HUES6 (cell line): Measurements from ENCODE around the gene PREB.

Source experiments
- H3K27ac ChIP-seq: 2 replicates; pipeline ENCODE4 v1.7.0; 2013; ENCODE audit warnings: low read depth, mild to moderate bottlenecking, low read length, inconsistent platforms
- H3K27me3 ChIP-seq: 2 replicates; pipeline ENCODE4 v1.6.1; 2013; ENCODE audit warnings: low read length; ENCODE audit not compliant: control insufficient read depth, insufficient read depth
- H3K36me3 ChIP-seq: 2 replicates; pipeline ENCODE4 v1.6.1; 2013; ENCODE audit warnings: low read length; ENCODE audit not compliant: control insufficient read depth, insufficient read depth
- H3K4me1 ChIP-seq: 2 replicates; pipeline ENCODE4 v1.6.1; 2013; ENCODE audit warnings: low read length; ENCODE audit not compliant: control insufficient read depth, insufficient read depth
- H3K4me3 ChIP-seq: 2 replicates; pipeline ENCODE4 v1.5.1; 2013; ENCODE audit warnings: low read depth, low read length
- H3K9ac ChIP-seq: one replicate; pipeline ENCODE4 v1.6.1; 2013; ENCODE audit warnings: mild to moderate bottlenecking, low read length
- H3K9me3 ChIP-seq: 2 replicates; pipeline ENCODE4 v1.6.1; 2013; ENCODE audit warnings: low read depth, low read length; ENCODE audit not compliant: control insufficient read depth, insufficient read depth

The PREB gene

DNA sequence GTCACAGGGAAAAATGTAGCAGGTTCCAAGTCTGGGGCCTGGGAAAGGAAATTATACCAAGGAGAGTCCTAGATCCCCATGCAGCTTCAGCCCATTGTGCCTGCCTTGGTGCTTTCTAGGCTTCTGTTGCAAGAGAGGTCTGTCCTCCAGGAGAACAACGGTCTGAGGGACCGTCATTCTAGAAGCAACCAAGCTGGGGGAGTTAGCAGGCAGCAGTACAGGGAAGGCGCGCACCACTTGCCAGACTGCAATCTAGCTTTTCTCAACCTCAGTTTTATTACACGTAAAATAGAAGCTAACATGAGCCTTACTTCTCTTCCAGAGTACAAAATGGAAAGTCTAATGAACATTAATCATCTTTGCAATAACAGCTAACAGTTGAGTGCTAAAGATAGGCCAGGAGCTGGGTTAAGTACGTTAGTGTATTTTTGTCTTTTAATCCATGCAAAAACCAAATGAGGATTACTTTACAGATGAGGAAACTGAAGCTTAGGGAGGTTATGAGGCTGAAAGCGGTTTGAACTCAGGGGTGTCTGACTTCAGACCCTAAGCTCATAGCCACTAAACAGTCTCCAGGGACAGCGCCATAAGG is 16.3 kb upstream of the PREB start:
- no peaks in the 10 kb centered on the region for H3K36me3 ChIP-seq
- H3K9ac ChIP-seq: no peak overlapping the region
- H3K4me3 ChIP-seq: no peak overlapping the region
- no peaks in the 10 kb centered on the region for H3K4me1 ChIP-seq
- no peaks in the 10 kb centered on the region for H3K9me3 ChIP-seq
- no peak overlapping the region for H3K27ac ChIP-seq
- no peaks in the 10 kb centered on the region for H3K27me3 ChIP-seq

- Histone ChIP-seq H3K9ac (no peak overlapping the region), H3K9me3 (no peaks in the 10 kb centered on the region), H3K4me1 (no peaks in the 10 kb centered on the region), H3K4me3 (no peak overlapping the region), H3K36me3 (no peaks in the 10 kb centered on the region), H3K27ac (no peak overlapping the region), H3K27me3 (no peaks in the 10 kb centered on the region)
Measured at GRCh38 chr2:27149570-27150405, 15.4 kb upstream of the PREB start.

GRCh38 chr2:27148801-27149439 is 14.5 kb upstream of the PREB start, which contains the start of gene TCF23:
TCF23 (plus strand) TSS chr2:27149004; CDS start chr2:27149134, 130 bp downstream.
- H3K27me3 ChIP-seq: no peaks in the 10 kb centered on the region
- H3K4me3 ChIP-seq: no peak within 1 kb of the TSS
- H3K4me1 ChIP-seq: no peaks in the 10 kb centered on the region
- H3K9me3 ChIP-seq: no peaks in the 10 kb centered on the region
- H3K27ac ChIP-seq: no peak within 1 kb of the TSS
- H3K9ac ChIP-seq: no peak within 1 kb of the TSS
- H3K36me3 ChIP-seq: no peaks in the 10 kb centered on the region

DNA sequence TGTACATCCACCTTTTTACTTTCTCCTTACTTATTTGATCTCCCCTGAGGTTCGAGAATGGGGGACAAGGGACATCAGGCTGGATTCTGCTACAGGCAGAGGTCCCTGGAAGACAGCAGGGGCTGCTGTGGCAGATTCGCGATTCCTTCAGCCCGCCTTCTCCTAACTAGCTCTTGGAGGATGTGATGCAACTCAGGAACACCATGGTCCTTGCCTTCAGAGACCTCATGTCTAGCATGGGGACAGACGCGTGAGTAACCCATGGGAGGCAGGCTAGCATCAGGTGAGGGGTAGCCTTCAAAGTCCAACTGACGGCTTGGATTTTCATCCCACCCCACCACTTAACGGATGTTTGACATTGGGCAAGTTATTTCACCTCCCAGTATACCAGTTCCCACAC is 13.5 kb upstream of the PREB start:
- H3K4me3 ChIP-seq: no peak overlapping the region
- H3K9ac ChIP-seq: no peak overlapping the region
- no peaks in the 10 kb centered on the region for H3K9me3 ChIP-seq
- no peaks in the 10 kb centered on the region for H3K36me3 ChIP-seq
- H3K27ac ChIP-seq: no peak overlapping the region
- no peaks in the 10 kb centered on the region for H3K4me1 ChIP-seq
- peaks cover 4% of the 10 kb centered on the region; the same call in 1 of the 2 replicates for H3K27me3 ChIP-seq

GRCh38 chr2:27145682-27146081 is 11.2 kb upstream of the PREB start:
- H3K27me3 ChIP-seq: peaks cover 9% of the 10 kb centered on the region; the same call in 1 of the 2 replicates

DNA sequence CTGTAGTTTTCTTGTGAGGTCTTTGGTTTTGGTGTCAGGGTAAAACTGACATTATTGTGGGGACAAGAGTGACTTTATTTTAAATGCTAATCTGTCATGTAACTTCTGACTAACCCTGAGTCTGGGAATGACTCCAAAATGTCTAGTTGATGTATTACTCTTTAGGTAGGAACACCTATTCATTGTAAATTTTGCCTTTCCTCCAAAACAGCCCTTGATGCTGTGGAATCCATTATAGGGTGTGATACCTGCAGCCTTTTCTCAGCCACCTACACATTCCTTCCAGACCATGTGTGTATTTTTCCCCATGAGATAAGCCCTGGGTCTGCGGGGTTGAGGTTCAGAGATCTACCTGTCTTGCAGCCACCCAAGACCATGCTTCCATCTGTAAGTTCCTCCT is 8.8 kb upstream of the PREB start:
- Histone ChIP-seq H3K4me3 (no peak overlapping the region), H3K27me3 (peaks cover 10% of the 10 kb centered on the region; the same call in 1 of the 2 replicates), H3K9me3 (no peaks in the 10 kb centered on the region), H3K9ac (no peak overlapping the region), H3K4me1 (no peaks in the 10 kb centered on the region), H3K27ac (no peak overlapping the region), H3K36me3 (no peaks in the 10 kb centered on the region)

More at GRCh38 chr2:27145682-27146081, 11.2 kb upstream of the PREB start:
- Histone ChIP-seq H3K27ac (no peak overlapping the region), H3K9ac (no peak overlapping the region), H3K4me1 (no peaks in the 10 kb centered on the region), H3K4me3 (no peak overlapping the region), H3K36me3 (no peaks in the 10 kb centered on the region), H3K9me3 (no peaks in the 10 kb centered on the region)

DNA sequence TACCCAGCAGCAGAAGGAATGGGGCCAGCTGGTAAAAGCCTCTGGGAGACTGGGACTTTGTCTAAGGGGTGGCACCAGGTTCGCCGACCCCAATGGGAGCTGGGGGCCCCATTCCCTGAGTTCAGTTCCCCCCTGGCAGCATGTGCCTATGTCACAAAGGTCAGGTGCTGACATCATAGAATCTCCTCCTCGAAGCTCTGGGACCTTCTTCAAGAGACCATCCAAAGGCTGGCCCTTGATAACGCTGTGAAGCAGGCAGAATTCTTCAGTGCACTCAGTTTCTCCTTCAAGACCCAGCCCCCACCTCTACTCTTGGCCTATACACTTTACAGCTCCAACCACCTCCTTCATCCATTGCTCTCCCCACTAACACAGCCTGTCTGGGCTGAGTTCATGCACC is 4.9 kb upstream of the PREB start, which contains the start of gene PRR30:
TSS of gene PRR30 (minus strand) at position 101 of the 400 bp plus-strand sequence. CDS start 1,081 bp downstream, outside the sequence.
- no peaks in the 10 kb centered on the region for H3K36me3 ChIP-seq
- no peak within 1 kb of the TSS for H3K9ac ChIP-seq
- H3K27me3 ChIP-seq: peaks cover 12% of the 10 kb centered on the region; the same call in 1 of the 2 replicates
- no peak within 1 kb of the TSS for H3K27ac ChIP-seq
- no peaks in the 10 kb centered on the region for H3K4me1 ChIP-seq
- no peak within 1 kb of the TSS for H3K4me3 ChIP-seq
- H3K9me3 ChIP-seq: no peaks in the 10 kb centered on the region

DNA sequence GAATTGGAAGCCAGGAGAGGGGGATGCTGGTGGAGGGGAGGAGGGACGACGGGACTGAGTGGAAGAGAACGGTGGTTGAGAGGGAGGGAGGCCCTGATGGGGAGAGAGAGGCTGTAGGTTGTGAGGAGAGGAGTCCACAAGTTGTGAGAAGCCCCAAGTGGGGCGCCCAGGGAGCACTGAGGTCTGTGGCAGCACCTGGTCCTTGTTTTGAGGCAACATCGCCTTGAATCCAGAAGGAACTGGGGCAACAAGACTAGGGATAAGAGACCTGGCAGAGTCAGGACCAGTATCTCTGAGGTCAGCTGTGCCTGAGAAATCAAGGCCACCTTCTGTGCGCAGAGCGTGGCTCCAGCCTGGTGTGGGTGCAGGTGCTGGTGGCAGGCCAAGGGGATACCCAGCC is 3.7 kb upstream of the PREB start:
- Histone ChIP-seq H3K9ac (no peak overlapping the region), H3K4me1 (peaks cover 6% of the 10 kb centered on the region; the same call in 1 of the 2 replicates), H3K27me3 (peaks cover 9% of the 10 kb centered on the region; the same call in 1 of the 2 replicates), H3K27ac (no peak overlapping the region), H3K9me3 (no peaks in the 10 kb centered on the region), H3K36me3 (no peaks in the 10 kb centered on the region), H3K4me3 (no peak overlapping the region)

GRCh38 chr2:27137322-27137935 is 3.0 kb upstream of the PREB start:
- peaks cover 7% of the 10 kb centered on the region; the same call in 1 of the 2 replicates for H3K27me3 ChIP-seq
- no peak overlapping the region for H3K9ac ChIP-seq
- no peak overlapping the region for H3K27ac ChIP-seq
- no peaks in the 10 kb centered on the region for H3K9me3 ChIP-seq
- H3K36me3 ChIP-seq: peaks cover 6% of the 10 kb centered on the region
- H3K4me3 ChIP-seq: no peak overlapping the region
- peaks cover 6% of the 10 kb centered on the region; the same call in 1 of the 2 replicates for H3K4me1 ChIP-seq

DNA sequence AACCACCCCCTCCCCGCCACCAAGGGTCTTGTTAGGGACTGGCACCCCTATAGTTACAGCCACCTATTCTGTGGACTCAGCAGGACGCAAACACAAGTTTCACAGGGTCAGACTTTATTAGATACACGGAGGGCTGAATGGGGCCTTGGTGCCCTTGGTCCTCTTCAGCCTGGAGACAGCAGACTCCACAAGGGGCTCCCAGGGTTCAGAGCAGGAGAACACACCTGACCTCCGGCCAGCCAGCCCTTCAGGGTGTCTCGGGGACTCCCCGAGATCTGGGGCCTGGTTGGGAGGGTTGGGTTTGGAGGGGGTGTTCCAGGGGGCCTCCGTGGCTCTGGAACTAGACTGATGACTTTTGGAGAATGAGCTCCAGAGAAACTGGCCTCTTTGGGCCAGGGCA is 2.3 kb upstream of the PREB start:
- no peaks in the 10 kb centered on the region for H3K9me3 ChIP-seq
- H3K36me3 ChIP-seq: peaks cover 13% of the 10 kb centered on the region
- peaks cover 3% of the 10 kb centered on the region; the same call in 1 of the 2 replicates for H3K27me3 ChIP-seq
- H3K27ac ChIP-seq: no peak overlapping the region
- no peak overlapping the region for H3K9ac ChIP-seq
- H3K4me3 ChIP-seq: no peak overlapping the region
- H3K4me1 ChIP-seq: peaks cover 6% of the 10 kb centered on the region; the same call in 1 of the 2 replicates
